PC-9 (cell line): ENCODE measurements around the gene EMILIN1. TPM values are rescaled to one million over a fixed set of nuclear protein-coding genes. Genes with fewer than 3 reads are reported as not detected.

ENCODE experiments used
- BruUV-seq: library from RNA; stranded (reverse); fragments of 400-500 nt; replicated peaks from 2 replicates; lab custom pipeline; 2021; lab: Mats Ljungman, UMichigan
- CTCF ChIA-PET: fragments of 300-600 bp; sonication (Branson Sonifier 250); formaldehyde crosslinking; loops from one replicate; lab custom pipeline; 2022; ENCODE audit warnings: antibody characterized with exemption; lab: Charles Lee
- POLR2A ChIA-PET: fragments of 300-600 bp; sonication (Branson Sonifier 250); formaldehyde crosslinking; loops from one replicate; lab custom pipeline; 2022; ENCODE audit warnings: antibody characterized with exemption; ENCODE audit not compliant: unreplicated experiment; lab: Charles Lee
- DNase-seq, 2 experiments: peaks; one replicate each; pipeline versions ENCODE4 v3.0.0 to v3.0.0-alpha.2; 2015 to 2022; ENCODE audit warnings: mixed read lengths in 1 of 2
- H2AFZ ChIP-seq: fragments of 200-600 bp; sonication (generic); 2 replicates; pipeline ENCODE4 v1.8.1; 2017; ENCODE audit warnings: antibody characterized with exemption
- H3F3A ChIP-seq: fragments of 200-600 bp; sonication (generic); 2 replicates; pipeline ENCODE4 v1.8.1; 2017; ENCODE audit warnings: antibody characterized with exemption, mild to moderate bottlenecking, low read depth; ENCODE audit not compliant: insufficient read depth
- H3K27ac ChIP-seq: fragments of 200-600 bp; sonication (generic); 2 replicates; pipeline ENCODE4 v1.6.1; 2016; ENCODE audit warnings: mixed run types
- H3K27me3 ChIP-seq: fragments of 200-600 bp; sonication (generic); 2 replicates; pipeline ENCODE4 v1.6.1; 2016; ENCODE audit warnings: low read depth, mixed run types; ENCODE audit not compliant: insufficient read depth
- H3K36me3 ChIP-seq: fragments of 200-600 bp; sonication (generic); 2 replicates; pipeline ENCODE4 v1.6.1; 2016; ENCODE audit warnings: low read depth, mixed run types
- H3K4me1 ChIP-seq: fragments of 200-600 bp; sonication (generic); replicated peaks from 2 replicates; pipeline ENCODE4 v1.6.1; 2016; ENCODE audit warnings: mixed run types; ENCODE audit not compliant: insufficient read depth
- H3K4me2 ChIP-seq: fragments of 200-600 bp; sonication (generic); 2 replicates; pipeline ENCODE4 v1.6.1; 2017; ENCODE audit warnings: mixed run types
- H3K4me3 ChIP-seq: fragments of 200-600 bp; sonication (generic); 2 replicates; pipeline ENCODE4 v1.6.1; 2016; ENCODE audit warnings: mixed run types
- H3K79me2 ChIP-seq: fragments of 200-600 bp; sonication (generic); 2 replicates; pipeline ENCODE4 v1.6.1; 2017; ENCODE audit warnings: low read depth, mixed run types
- H3K9me2 ChIP-seq: fragments of 200-600 bp; sonication (generic); 2 replicates; pipeline ENCODE4 v1.8.1; 2017; ENCODE audit warnings: mild to moderate bottlenecking; ENCODE audit not compliant: insufficient read depth
- H3K9me3 ChIP-seq: fragments of 200-600 bp; sonication (generic); 2 replicates; pipeline ENCODE4 v1.8.1; 2016; ENCODE audit warnings: low read depth; ENCODE audit not compliant: insufficient read depth
- H4K20me1 ChIP-seq: fragments of 200-600 bp; sonication (generic); 2 replicates; pipeline ENCODE4 v1.8.1; 2017; ENCODE audit not compliant: insufficient read depth
- CTCF ChIP-seq: fragments of 200-600 bp; sonication (generic); conservative IDR thresholded peaks from 2 replicates; pipeline ENCODE4 v1.6.1; 2017; ENCODE audit warnings: mixed run types, antibody characterized with exemption, mild to moderate bottlenecking, moderate library complexity
- EZH2 ChIP-seq: fragments of 200-600 bp; sonication (generic); IDR thresholded peaks from 2 replicates; pipeline ENCODE4 v1.8.0; 2017; ENCODE audit warnings: antibody characterized with exemption, low read depth
- intact Hi-C: fragments of 100-400 bp; cut with micrococcal nuclease; formaldehyde crosslinking; loops from one replicate; pipeline ENCODE4 v1.10.0; 2022; ENCODE audit not compliant: unreplicated experiment
- total RNA-seq: library from RNA; stranded (reverse); gene quantifications from 2 replicates; pipeline ENCODE4 v1.2.3, GENCODE V29; 2021

Gene EMILIN1
- total RNA-seq, 1 experiment from 2014 or later: 1.6 TPM

GRCh38 chr2:27085673-27086089, 7.3 kb downstream of the EMILIN1 start:
- peak overlapping the region; percentile 94 for H3K4me3 ChIP-seq
- intact Hi-C loops: loop anchor here (1.0 to 2.0 kb wide), 4 partner anchors 34 to 239 kb away; partner anchors contain the start of gene AGBL5
- TF ChIP-seq EZH2 (no peak), CTCF (no peak)
- H2AFZ ChIP-seq: peak overlapping the region; percentile 100
- no peaks in the 10 kb centered on the region for H3K79me2 ChIP-seq
- POLR2A ChIA-PET: no interaction called here
- H3K4me2 ChIP-seq: peak overlapping the region; percentile 87
- peaks cover 25% of the 10 kb centered on the region for H3K4me1 ChIP-seq
- no peaks in the 10 kb centered on the region for H3K9me2 ChIP-seq
- H3K27ac ChIP-seq: no peak overlapping the region
- BruUV-seq: no TSS peak
- no peaks in the 10 kb centered on the region for H3K36me3 ChIP-seq
- H4K20me1 ChIP-seq: no peaks in the 10 kb centered on the region
- peaks cover 9% of the 10 kb centered on the region; the same call in 1 of the 2 replicates for H3F3A ChIP-seq
- no peaks in the 10 kb centered on the region for H3K9me3 ChIP-seq
- CTCF ChIA-PET: interaction anchor here (0.6 to 1.5 kb wide), 3 partner anchors 68 to 1112 kb away, joined by 3 to 6 read pairs (median 4); no protein-coding TSS in a partner anchor
- no peaks in the 10 kb centered on the region for H3K27me3 ChIP-seq
- peak; percentile 39 to 63 for DNase-seq

DNA sequence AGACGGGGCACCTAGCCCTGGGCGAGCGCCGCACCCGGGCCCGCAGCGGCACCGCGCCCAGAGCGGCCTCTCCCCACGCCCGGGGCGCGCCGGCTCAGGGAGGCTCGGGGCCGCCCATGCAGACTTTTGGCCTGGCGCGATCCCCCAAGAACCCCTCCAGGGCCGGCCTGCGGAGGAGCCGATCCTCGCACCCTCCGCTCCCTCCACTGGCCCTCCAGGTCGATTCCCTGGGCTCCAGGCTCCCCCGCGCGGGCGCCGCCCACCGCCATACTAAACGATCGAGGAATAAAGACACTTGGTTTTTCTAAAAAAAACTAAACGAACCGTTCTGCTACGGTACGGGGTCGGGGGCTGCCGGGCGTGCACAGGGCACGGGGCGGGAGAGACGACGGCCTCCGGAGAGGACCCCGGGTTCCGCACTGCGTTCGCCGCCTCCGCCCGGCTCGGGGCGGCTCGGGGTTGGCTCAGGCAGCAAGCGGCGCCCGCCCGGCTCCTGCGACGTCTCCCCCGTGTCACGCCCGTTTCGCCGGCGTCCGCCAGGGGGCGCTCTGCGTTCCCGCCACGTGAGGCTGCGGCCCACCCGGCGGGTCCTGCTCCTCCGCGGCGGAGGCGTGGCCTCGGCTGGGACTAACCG, 7.8 kb downstream of the EMILIN1 start:
- peak overlapping the region; percentile 94 for H3K4me3 ChIP-seq
- H3K4me1 ChIP-seq: peaks cover 25% of the 10 kb centered on the region
- H3K27ac ChIP-seq: no peak overlapping the region
- TF ChIP-seq CTCF (peak; percentile 76), EZH2 (no peak)
- H3F3A ChIP-seq: peaks cover 9% of the 10 kb centered on the region; the same call in 1 of the 2 replicates
- DNase-seq: peak; percentile 79 to 97
- H4K20me1 ChIP-seq: no peaks in the 10 kb centered on the region
- no TSS peak for BruUV-seq
- H3K27me3 ChIP-seq: no peaks in the 10 kb centered on the region
- peak overlapping the region; percentile 100 for H2AFZ ChIP-seq
- no peaks in the 10 kb centered on the region for H3K36me3 ChIP-seq
- ChIA-PET POLR2A (no interaction called here), CTCF (interaction anchor here (0.5 to 1.5 kb wide), 4 partner anchors 11 to 197 kb away, joined by 3 to 27 read pairs (median 4); no protein-coding TSS in a partner anchor)
- H3K4me2 ChIP-seq: peak overlapping the region; percentile 87
- H3K9me2 ChIP-seq: no peaks in the 10 kb centered on the region
- H3K79me2 ChIP-seq: no peaks in the 10 kb centered on the region
- no peaks in the 10 kb centered on the region for H3K9me3 ChIP-seq
- intact Hi-C loops: loop anchor here (1.0 kb wide), 2 partner anchors 35 to 125 kb away; partner anchors contain the start of gene AGBL5

DNA sequence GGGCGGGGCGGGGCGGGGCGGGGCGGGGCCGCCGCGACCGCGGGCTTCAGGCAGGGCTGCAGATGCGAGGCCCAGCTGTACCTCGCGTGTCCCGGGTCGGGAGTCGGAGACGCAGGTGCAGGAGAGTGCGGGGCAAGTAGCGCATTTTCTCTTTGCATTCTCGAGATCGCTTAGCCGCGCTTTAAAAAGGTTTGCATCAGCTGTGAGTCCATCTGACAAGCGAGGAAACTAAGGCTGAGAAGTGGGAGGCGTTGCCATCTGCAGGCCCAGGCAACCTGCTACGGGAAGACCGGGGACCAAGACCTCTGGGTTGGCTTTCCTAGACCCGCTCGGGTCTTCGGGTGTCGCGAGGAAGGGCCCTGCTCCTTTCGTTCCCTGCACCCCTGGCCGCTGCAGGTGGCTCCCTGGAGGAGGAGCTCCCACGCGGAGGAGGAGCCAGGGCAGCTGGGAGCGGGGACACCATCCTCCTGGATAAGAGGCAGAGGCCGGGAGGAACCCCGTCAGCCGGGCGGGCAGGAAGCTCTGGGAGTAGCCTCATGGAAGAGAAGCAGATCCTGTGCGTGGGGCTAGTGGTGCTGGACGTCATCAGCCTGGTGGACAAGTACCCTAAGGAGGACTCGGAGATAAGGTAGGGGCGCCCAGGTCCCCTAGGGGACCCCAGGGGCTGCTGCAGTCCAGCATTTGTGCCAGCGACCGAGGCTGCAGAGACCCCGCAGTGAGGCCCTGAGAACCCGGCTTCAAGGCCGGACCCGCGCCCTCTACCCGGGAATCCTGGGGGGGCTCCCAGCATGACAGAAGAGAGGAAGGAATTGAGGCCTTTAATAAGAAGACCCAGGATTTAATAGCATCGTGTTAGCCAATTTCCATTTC, 8.5 kb downstream of the EMILIN1 start, which contains the start of gene KHK:
Gene KHK, plus strand, starts transcription at position 49 of the 870 bp plus-strand sequence. Its CDS starts 488 bp downstream, at position 537.
- peak within 1 kb of the TSS; percentile 100 for H2AFZ ChIP-seq
- H3K4me1 ChIP-seq: peaks cover 18% of the 10 kb centered on the region
- H3K27ac ChIP-seq: no peak within 1 kb of the TSS
- peaks cover 6% of the 10 kb centered on the region; the same call in 1 of the 2 replicates for H3F3A ChIP-seq
- ChIA-PET CTCF (interaction anchor here (0.5 to 1.5 kb wide), 6 partner anchors 10 to 198 kb away, joined by 3 to 27 read pairs (median 8); no protein-coding TSS in a partner anchor), POLR2A (interaction anchor here (0.6 to 0.7 kb wide), 4 partner anchors 9 to 1075 kb away, joined by 3 to 5 read pairs (median 3); no protein-coding TSS in a partner anchor)
- H3K4me3 ChIP-seq: peak within 1 kb of the TSS; percentile 94
- H3K9me3 ChIP-seq: no peaks in the 10 kb centered on the region
- H3K9me2 ChIP-seq: no peaks in the 10 kb centered on the region
- intact Hi-C loops: loop anchor here (1.0 kb wide), 2 partner anchors 36 to 126 kb away; partner anchors contain the start of gene AGBL5
- no peaks in the 10 kb centered on the region for H3K27me3 ChIP-seq
- TF ChIP-seq EZH2 (no peak), CTCF (no peak)
- no TSS peak for BruUV-seq
- no peaks in the 10 kb centered on the region for H3K79me2 ChIP-seq
- peak within 1 kb of the TSS; percentile 87 for H3K4me2 ChIP-seq
- H4K20me1 ChIP-seq: no peaks in the 10 kb centered on the region
- H3K36me3 ChIP-seq: no peaks in the 10 kb centered on the region
- peak; percentile 36 to 53 for DNase-seq
